OCI-LY1 (cell line): ENCODE results near the gene CPA2.

Experiments
- CTCF ChIP-seq: fragments of 200-600 bp; sonication (generic), shearing (Covaris generic); IDR thresholded peaks from 2 replicates; pipeline ENCODE4 v1.5.1; 2017; ENCODE audit warnings: mild to moderate bottlenecking, antibody characterized with exemption, low read length, moderate library complexity, mixed read lengths
- EZH2 ChIP-seq: fragments of 200-600 bp; sonication (generic), shearing (Covaris generic); IDR thresholded peaks from 2 replicates; pipeline ENCODE4 v1.8.0; 2017; ENCODE audit warnings: borderline replicate concordance, mixed run types, mild to moderate bottlenecking, antibody characterized with exemption, low read length, moderate library complexity, mixed read lengths

DNA sequence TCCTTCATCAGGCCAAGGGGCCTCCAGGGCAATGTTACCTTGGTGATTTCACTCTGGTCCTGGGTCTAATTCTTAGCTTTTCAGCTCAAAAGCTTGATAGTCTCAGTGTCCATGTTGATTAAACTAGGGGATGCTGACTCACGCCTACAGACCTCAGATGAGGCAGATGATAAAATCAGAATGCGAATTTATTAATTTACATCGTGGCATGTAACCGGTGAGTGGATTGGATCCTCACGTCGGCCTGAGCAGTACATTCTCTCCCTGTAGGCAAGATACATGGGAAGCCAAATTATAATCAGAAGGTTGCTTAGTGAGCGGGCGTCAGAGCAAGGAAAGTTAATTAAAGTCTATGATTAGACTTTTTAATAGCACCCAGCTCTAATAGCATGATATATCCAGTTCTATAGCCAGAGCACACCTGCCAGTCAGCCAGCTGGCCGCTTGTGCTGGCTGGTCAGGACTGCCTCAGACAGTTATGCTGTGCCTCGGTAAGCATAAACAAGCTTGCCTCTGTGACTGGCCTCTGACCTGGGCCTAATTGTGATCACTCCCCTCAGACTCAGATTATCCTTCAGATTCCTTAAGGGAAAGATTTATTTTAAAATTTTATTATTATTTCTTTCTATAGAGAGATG lies 57.8 kb downstream of the CPA2 start:
- TF ChIP-seq CTCF, result no peak
- no peak for TF ChIP-seq EZH2
